ENCODE results near the gene DBH.
"Not testable (repeated sequence)": the region's sequence is repeated elsewhere in the genome, so short reads cannot be mapped to it uniquely, and the experiment has no call there.

The DBH gene

DNA sequence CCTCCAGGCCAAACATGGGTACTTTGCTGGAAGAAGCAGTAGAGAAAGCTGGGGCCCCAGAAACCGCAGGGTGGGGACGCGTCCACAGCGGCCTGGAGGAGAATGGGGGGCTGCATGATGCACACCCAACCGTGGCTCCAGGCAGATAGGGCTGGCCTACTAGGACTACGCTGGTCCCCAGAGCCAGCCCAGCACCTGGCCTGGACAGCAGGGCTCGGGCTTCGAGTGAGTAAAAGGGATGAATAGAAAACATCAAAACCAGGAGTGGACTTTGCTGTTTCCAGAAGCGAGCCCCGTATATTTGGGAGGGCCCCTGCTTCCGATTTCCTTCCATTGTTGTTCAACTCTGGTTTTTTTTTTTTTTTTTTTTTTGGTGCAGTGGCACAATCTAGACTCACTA lies 30.7 kb downstream of the DBH start:
- no peak for DNase-seq (ENCODE audit: low spot score)

DNA sequence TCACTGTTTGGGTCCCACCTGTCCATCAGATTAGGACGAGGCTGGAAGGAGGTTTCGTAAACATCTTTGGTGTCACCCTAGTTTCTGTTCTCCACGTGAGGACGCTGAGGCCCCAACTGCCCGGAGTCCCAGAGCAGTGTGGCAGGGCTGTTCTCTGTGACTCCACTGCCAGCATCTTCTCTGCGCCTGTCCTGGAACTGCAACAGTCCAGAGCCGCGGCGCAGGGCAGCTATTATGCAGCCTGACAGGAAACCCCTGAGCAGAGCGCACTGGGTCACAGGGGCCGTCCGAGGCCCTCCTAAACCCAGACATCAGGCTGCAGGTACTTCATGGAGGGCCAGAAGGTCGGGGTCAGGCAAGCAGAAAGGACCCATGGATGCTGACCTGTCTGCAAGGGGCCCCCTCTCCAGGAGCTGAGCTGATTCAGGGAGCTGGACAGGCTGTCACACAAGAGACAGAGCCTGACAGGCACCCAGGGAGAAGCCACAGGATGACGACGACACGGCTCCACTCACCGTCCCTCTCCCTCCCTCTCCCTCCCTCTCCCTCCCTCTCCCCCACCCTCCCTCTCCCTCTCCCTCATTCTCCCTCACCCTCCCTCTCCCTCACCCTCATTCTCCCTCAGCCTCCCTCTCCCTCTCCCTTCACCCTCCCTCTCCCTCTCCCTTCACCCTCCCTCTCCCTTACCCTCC lies 31.7 kb downstream of the DBH start:
- no peak for DNase-seq (ENCODE audit: low spot score)

GRCh38 chr9:133669182-133669801 lies 33.1 kb downstream of the DBH start:
- no peak for DNase-seq (ENCODE audit: low spot score)

DNA sequence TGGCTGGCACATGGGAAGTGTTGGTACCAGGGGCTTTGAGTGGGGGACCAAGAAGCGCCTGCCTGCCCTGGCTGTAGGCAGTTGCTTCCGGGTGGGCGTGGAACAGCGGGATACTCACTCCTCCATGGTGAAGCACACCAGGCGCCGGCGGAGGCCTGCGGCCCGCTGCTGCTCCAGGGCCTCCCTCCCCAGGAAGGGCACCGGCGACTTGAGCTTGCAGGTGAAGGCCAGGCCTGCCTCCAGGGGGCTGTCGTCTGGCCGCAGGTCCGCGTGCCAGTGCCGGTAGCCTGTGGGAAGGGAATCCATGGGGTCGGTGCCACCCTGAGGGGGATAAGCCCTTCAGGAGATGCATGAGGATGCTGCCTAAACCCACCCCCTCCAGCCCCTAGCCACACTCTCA lies 34.3 kb downstream of the DBH start:
- no peak for DNase-seq (ENCODE audit: low spot score)

DNA sequence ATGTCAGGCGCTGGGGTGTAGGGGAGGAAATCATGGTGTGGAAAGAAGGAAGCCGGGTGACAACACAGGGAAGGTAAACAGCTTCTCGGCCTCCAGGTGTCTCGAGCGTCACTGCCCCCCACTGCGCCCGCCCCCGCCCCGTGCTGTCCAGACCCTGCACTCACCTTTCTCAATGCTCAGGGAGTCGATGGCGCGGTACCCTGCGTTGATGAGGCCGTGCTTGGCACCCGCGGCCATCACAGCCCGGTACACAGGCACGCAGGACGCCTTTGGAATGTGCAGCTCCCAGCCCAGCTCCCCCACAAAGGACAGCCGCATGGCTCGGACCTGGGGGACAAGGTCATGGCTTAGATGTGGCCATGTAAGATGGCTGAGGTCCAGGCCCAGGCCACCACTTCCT lies 35.2 kb downstream of the DBH start:
- DNase-seq (ENCODE audit: low spot score), result no peak

DNA sequence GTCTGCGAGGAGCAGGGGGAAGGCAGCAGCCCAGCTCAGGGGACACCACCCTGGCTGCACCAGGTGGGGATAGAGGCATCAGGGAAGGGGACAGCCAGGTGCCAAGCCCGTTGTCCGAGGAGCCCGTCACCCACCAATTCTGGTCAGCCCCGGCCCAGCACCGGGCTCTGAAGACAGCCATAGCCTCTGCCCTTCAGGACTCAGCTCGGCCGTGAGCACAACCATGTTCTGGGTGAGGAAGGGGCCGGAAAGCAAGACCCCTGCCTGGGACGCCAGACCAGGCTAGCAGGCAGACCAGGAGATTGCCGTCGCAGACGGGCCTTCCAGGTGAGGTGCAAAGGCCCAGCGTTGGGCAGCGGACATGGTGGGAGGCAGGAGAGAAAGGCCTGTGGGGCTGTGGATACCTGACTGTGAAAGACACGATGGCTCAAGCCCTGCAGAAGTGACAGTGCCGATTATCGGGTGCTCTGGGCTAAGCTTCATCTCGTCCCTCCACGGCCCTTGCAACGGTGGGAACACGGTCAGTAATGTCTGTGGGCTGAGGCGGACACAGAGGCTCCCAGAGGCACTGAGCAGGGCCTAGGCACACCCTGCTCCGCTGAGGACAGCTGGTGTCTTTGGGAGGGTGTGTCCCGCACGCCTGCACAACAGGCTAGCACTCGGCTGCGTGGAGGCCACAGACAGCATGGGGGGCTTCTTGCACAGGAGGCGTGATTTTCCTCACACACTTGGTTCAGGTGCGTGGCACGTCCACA lies 36.5 kb downstream of the DBH start:
- no peak for DNase-seq (ENCODE audit: low spot score)

- no peak for DNase-seq (ENCODE audit: low spot score)
Measured at GRCh38 chr9:133673258-133673655, 37.1 kb downstream of the DBH start.

DNA sequence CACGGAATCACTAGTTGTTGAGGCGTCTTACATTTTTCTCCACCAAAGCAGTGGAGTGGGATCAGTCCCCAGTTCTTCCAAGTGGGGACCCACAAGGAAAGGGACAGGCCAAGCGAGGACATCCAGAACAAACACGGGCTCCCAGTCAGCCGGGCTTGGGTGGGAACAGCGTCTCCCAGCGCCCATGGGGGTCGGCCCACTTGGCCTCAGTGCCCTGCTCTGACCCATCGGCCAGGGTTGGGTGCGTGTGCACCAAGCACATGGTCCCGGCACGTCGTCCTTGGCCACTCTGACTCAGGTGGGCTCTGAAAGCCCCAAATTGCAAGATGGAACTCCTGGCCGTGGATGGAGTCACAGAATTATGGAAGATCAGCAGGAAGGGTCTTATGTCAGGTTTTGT lies 37.9 kb downstream of the DBH start:
- DNase-seq (ENCODE audit: low spot score), result no peak

- not testable (repeated sequence) for DNase-seq (ENCODE audit: low spot score)
Measured at GRCh38 chr9:133675796-133676195, 39.6 kb downstream of the DBH start.

- no peak for DNase-seq (ENCODE audit: low spot score)
Measured at GRCh38 chr9:133676450-133676849, 40.3 kb downstream of the DBH start.

GRCh38 chr9:133677126-133678010 lies 41.2 kb downstream of the DBH start:
- DNase-seq (ENCODE audit: low spot score), result no peak

DNA sequence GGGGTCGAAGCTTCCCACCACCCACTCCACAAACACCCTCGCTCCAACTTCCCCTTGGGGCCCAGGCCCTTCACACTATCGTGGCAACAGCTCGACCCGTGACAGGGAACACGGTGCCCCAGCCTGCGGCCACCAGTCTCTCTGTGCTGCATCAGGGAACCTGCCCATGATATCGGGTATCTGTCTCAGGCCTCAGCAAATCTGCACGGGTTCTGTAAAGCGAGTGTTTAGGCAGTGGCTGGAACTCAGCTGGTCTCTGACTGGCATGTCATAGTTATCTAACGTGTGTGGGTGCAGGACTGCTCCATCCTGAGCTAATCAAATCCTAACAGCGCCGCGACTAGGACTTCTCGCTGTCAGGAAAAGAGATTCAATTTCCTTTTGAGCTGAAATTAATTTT lies 42.9 kb downstream of the DBH start:
- no peak for DNase-seq (ENCODE audit: low spot score)

- no peak for DNase-seq (ENCODE audit: low spot score)
Measured at GRCh38 chr9:133679466-133680061, 43.4 kb downstream of the DBH start.

GRCh38 chr9:133680250-133680975 lies 44.2 kb downstream of the DBH start:
- no peak for DNase-seq (ENCODE audit: low spot score)

DNA sequence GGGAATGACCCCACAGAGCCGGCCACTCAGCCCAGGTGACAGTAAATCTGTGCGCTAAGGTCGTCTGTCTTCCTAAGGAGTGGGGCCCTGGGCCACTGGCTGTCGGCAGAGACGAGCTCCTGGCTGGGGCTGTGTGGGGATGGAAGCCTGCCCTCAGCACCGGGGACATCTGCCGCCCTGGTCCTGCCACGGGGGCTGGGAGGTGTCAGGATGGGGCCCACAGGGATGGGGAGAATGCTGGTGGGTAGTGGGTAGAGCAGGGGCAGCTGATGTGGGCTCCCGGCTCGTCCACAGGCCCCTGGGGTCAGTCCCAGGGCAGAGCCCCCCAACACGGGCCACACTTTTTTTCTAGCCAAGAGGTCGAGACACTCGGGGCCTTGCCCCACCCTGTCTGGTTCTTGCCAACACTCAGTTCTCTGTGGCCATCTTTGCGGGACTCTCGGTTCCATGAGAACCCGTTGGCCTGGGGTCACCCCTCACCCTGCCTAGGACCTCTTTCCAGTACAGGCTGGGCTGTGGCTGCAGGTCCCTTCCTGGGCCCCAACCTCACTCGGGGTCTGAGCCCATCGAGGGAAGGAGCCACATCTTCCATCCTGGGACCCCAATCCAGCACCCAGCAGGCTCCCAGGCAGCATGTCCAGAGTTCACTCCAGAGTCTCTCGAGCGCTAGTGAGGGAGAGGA lies 45.0 kb downstream of the DBH start:
- DNase-seq (ENCODE audit: low spot score), result no peak

- DNase-seq (ENCODE audit: low spot score), result no peak
Measured at GRCh38 chr9:133681658-133682306, 45.6 kb downstream of the DBH start.

GRCh38 chr9:133682818-133683585 lies 46.8 kb downstream of the DBH start:
- DNase-seq (ENCODE audit: low spot score), result no peak

GRCh38 chr9:133683586-133684120 lies 47.5 kb downstream of the DBH start:
- no peak for DNase-seq (ENCODE audit: low spot score)

Data from COLO829 (cell line).